GM21825 (cell line): Measurements from ENCODE around the gene TIGIT.

Source experiments
- ATAC-seq: cut with Tn5 transposase; IDR thresholded peaks from one replicate; pipeline ENCODE4 v1.9.1; 2021; ENCODE audit warnings: mild to moderate bottlenecking, moderate library complexity; ENCODE audit not compliant: unreplicated experiment

The TIGIT gene

DNA sequence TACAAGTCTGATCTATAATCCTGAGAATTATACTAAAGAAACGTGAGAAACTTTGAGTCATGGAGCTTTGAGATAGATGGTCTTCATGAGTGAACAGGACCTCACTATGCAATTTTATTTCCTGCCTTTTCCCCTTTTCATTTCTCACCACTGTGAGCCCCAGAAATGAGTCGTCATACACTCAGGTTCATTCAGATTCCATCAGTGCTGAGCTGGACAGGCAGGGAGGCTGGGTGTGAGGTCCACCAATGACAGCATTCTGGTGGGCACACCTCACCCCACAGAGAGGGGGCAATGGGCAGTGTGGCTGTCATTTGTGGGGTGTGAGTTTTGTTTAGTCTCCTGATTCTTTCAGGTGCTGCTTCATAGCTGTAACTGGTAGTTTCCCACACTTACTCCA lies 16.9 kb downstream of the TIGIT start:
- no peak for ATAC-seq

DNA sequence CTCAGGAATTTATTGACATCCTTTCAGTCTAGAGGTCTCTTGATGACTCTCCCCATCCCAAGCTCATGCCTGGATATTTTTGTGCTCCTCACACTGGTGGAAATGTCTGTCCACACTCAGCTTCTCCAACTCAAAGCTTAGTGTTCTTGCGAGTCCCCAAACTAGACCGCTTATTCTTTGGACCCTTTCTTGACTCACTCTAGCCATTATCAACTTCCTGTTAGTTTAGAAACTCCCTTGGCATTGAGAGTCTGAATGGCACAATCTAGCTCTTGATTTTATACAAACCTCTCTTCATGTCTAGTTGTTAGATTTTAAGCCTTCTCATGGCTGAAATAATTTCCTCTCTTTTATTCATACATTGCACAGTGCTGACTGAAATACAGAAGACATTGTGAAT lies 19.6 kb downstream of the TIGIT start:
- no peak for ATAC-seq

- no peak for ATAC-seq
Measured at GRCh38 chr3:114314282-114314681, 20.5 kb downstream of the TIGIT start.

GRCh38 chr3:114318295-114318694 lies 24.5 kb downstream of the TIGIT start:
- no peak for ATAC-seq

GRCh38 chr3:114319453-114319852 lies 25.6 kb downstream of the TIGIT start:
- ATAC-seq: no peak

- ATAC-seq: no peak
Measured at GRCh38 chr3:114320246-114320645, 26.4 kb downstream of the TIGIT start.

DNA sequence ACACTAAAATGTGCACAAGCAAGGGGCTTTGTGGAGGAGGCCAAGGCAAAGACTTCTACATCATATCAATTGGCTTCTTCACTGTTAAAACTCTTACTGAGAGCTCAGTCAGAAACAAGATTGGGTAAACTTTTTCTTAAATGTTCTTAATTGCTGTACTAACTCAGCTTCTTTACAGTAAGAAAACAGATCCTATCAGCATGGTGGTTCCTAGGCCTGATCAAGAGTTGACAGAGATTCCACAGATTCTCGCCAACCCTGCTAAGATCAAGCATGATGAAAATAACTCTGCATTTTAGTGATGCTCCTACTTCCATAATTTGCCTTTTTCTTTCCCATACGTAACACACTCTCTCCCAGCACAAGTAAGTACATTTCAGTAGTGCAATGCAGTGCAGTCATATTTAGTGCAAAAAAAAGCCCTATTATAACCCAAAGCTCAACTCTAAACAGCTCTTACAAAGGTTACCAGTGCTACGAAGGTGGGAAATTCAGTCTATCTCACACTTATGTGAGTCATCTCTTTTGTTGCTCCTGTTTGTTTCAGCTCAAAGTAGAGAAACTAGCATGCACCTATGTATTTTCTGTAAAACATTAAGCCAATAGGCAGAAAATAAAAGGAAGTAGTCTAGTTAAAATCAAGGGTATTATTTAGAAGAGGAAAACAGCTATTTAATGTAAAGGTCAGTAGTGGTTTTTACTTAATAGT lies 29.9 kb downstream of the TIGIT start:
- peak; percentile 66 for ATAC-seq

GRCh38 chr3:114327665-114328064 lies 33.8 kb downstream of the TIGIT start:
- ATAC-seq: no peak

- no peak for ATAC-seq
Measured at GRCh38 chr3:114328345-114328744, 34.5 kb downstream of the TIGIT start.

- ATAC-seq: no peak
Measured at GRCh38 chr3:114329823-114330222, 36.0 kb downstream of the TIGIT start.

DNA sequence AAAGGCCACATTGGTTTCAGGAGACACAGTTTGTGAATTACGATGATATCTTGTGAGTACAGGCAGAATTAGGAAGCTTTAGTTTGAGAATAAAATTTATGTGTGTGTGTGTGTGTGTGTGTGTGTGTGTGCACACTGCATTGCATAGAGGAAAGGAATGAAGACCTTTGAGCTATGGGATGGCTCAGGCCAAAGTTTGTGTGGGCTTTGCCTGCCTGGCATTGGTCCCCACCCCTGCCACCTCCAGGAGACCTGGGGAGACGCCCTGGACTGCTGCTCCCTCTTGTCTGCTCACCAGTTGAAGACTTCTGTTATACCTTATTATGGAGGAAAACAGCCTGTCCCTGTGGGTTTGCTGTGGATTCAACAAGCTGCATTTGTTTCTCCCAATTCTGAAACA lies 37.2 kb downstream of the TIGIT start:
- ATAC-seq: no peak

GRCh38 chr3:114331710-114332109 lies 37.9 kb downstream of the TIGIT start:
- no peak for ATAC-seq

DNA sequence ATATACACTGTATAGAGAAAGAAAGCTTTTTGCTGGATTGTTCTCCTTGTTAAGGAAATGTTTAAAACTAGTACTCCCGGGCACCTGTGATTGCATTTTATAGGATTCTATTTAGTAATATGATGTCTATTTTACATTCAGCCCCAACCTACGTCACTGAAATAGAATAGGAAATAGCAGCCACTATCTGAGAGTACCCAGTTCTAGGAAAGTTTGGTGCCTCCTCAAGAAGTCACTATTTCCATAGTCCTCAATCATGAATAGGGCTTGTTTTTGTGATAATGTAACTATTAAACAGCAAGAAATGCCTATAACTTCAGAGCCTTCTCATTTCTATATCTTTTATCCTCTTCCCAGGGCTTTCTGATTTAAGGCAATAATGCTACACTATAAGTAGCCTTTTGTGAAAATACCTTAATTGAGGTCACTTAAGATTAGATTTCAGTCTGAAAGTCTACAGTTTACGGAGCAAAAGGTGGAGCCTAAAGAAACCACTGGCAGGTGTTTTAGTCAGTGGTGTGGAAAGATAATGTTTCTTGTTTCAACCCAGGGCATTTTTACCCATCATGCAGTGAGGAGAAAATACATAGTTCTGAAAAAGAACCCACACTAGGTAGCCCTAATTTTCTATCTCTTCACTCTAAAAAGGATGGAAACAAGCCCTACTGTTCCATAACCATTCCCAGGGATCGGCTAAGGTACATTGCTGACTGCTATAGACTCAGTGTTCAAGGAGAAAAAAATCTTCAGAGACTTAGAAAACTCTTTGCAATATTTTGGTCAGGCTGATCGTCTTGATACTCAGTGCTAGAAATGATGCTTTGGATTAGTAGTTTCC lies 38.7 kb downstream of the TIGIT start:
- ATAC-seq: peak; percentile 56

DNA sequence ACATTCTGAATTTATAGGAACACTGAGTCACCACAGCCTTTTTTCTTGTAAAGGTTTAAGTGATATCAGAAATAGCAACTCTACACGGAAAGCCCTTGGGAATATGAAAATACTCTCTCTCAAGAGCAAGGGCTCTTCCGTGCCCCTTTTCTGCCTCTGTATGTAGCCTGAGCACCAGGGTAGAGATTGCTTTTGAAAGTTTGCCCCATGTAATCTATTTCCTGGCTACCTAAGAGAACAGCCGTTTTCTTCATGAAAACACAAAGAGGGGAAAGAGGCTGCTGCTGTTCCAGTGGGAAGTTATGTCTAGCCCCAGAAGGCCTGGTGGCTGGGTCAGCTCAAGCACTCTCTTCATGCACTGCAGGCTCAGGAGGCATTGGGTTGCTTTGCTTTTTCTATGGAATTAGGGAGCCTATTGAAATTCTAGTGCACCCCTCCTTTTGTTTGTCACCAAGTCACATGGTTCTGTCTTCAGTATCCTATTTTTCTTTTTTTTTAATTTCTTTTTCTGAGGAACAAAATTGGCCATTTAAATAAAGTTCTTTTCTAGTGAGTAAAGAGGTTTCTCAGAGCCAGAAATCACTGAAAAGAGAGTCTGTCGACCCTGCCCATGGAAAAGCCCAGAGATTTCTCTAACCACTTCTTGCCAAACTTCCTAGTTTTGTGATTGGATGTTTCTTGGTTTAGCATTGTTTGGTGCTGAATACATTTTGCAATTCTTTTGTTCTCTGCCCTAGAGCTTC lies 39.5 kb downstream of the TIGIT start:
- no peak for ATAC-seq

DNA sequence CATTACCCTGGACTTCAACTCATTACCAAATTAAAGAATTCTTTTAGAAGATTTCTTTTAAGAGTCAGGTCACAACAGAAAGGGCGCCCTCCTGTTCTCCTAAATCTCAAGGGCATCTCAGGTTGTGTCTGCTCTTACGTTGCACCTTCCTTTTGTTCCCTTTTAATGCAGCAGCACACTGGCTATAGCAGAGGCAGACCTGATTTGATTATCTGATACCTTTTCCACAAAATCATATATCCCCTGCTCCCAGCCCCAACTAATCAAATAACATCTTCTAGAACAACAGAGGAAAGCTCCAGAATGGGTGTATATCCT lies 40.1 kb downstream of the TIGIT start:
- ATAC-seq: no peak

DNA sequence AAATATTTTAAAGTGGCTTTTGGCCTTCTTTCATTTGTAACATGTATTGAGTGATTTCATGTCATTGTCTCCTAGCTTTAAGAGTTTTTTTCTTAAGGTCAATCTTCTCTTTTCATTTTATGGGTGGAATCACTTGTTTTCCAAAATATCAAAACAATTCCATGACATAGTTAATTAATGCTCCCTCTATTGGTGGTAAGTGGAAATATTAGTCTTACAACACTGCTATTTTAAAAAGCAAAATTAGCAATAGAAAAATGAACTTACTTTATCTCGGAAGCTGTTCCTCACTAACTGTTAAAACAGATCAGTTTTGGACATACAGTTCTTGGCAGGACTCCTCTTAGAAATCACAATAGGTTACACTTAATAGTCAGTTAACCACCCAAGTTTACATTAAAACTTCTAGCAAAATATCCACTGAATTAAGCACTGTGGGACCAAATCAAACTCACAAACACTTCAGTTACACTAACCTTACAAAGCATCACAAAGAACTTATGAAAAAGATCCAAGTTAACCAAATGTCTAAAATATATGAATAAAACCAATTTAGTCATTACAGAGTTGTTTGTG lies 42.4 kb downstream of the TIGIT start:
- ATAC-seq: no peak

DNA sequence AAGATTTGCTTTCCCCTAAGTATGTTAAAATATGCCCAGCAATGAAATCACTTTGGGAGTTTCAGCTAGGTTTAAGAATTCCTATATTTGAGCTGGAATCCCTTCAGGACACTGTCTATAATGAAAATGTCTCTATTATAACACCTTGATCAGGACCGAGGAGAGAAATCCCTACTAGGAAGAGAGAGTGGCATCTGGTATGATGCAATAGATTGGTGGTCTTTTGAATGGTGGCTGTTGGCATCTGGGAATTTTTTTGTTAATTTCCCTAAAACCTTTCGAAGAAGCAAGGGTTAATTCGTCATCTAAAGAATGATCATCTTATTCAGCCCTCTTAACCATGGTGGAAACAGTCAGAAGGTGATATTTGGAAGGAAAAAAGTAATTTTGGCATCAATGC lies 43.0 kb downstream of the TIGIT start:
- no peak for ATAC-seq

- no peak for ATAC-seq
Measured at GRCh38 chr3:114338651-114339357, 45.0 kb downstream of the TIGIT start.

- no peak for ATAC-seq
Measured at GRCh38 chr3:114344492-114344891, 50.7 kb downstream of the TIGIT start.

GRCh38 chr3:114350271-114350670 lies 56.4 kb downstream of the TIGIT start:
- no peak for ATAC-seq

DNA sequence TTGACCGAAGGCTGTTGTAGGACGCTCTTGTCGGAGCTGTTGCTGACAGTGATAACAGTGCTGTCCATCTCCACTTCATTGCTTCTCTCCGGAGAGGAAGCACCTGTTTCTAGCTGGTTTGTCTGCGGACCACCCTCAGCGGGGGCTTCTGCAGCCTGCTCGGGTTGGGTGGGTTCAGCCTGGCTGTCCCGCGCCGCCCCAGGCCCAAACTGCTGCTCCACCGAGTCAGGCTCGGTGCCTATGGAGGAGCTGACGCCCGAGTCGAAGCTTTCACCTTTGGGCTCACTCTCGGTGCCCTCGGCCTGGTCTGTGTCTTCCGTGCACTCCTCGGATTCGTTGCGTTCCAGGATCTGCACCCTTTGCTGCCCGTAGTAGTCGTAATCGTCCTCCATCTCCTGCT lies 56.9 kb downstream of the TIGIT start:
- ATAC-seq: no peak
